GM19438 (cell line): ENCODE measurements around the gene DPP3.
"Not testable (repeated sequence)": the region's sequence is repeated elsewhere in the genome, so short reads cannot be mapped to it uniquely, and the experiment has no call there.

Source experiments
- ATAC-seq: cut with Tn5 transposase; IDR thresholded peaks from one replicate; pipeline ENCODE4 v1.9.1; 2021; ENCODE audit warnings: low read depth; ENCODE audit not compliant: unreplicated experiment

Gene DPP3

GRCh38 chr11:66480117-66480938 lies at the start of gene DPP3:
Gene DPP3, plus strand, starts transcription at chr11:66480434. Its CDS starts 1,767 bp downstream, at chr11:66482201.
- peak; percentile 80 for ATAC-seq

- not testable (repeated sequence) for ATAC-seq
Observed at GRCh38 chr11:66431287-66431686, 48.9 kb upstream of the DPP3 start.

GRCh38 chr11:66431871-66432329 lies 48.3 kb upstream of the DPP3 start:
- not testable (repeated sequence) for ATAC-seq

- no peak for ATAC-seq
Observed at GRCh38 chr11:66432597-66432996, 47.6 kb upstream of the DPP3 start.

GRCh38 chr11:66437979-66438503 lies 42.2 kb upstream of the DPP3 start:
- no peak for ATAC-seq

- peak; percentile 90 for ATAC-seq
Observed at GRCh38 chr11:66438504-66439466, 41.4 kb upstream of the DPP3 start, which contains the start of gene MRPL11. Gene MRPL11, minus strand, starts transcription at chr11:66438848. Its CDS starts 94 bp downstream, at chr11:66438754.

GRCh38 chr11:66440101-66440939 lies 39.9 kb upstream of the DPP3 start:
- not testable (repeated sequence) for ATAC-seq

- not testable (repeated sequence) for ATAC-seq
Observed at GRCh38 chr11:66440940-66441282, 39.3 kb upstream of the DPP3 start.

- ATAC-seq: no peak
Observed at GRCh38 chr11:66443602-66444001, 36.6 kb upstream of the DPP3 start.

GRCh38 chr11:66447012-66447411 lies 33.2 kb upstream of the DPP3 start:
- no peak for ATAC-seq

- no peak for ATAC-seq
Observed at GRCh38 chr11:66448523-66448922, 31.7 kb upstream of the DPP3 start.

GRCh38 chr11:66450560-66450959 lies 29.7 kb upstream of the DPP3 start:
- ATAC-seq: no peak

GRCh38 chr11:66451663-66452062 lies 28.6 kb upstream of the DPP3 start:
- no peak for ATAC-seq

GRCh38 chr11:66454247-66454646 lies 26.0 kb upstream of the DPP3 start:
- ATAC-seq: no peak

GRCh38 chr11:66454828-66455227 lies 25.4 kb upstream of the DPP3 start:
- no peak for ATAC-seq

GRCh38 chr11:66457826-66458225 lies 22.4 kb upstream of the DPP3 start:
- no peak for ATAC-seq

GRCh38 chr11:66459138-66459778 lies 21.0 kb upstream of the DPP3 start:
- ATAC-seq: no peak

GRCh38 chr11:66462010-66462409 lies 18.2 kb upstream of the DPP3 start:
- no peak for ATAC-seq

- ATAC-seq: no peak
Observed at GRCh38 chr11:66462911-66463310, 17.3 kb upstream of the DPP3 start.

- ATAC-seq: not testable (repeated sequence)
Observed at GRCh38 chr11:66464116-66464515, 16.1 kb upstream of the DPP3 start.
